Neural cell (in vitro differentiated cells): ENCODE data around the gene TXLNB. TPM values are rescaled to one million over a fixed set of nuclear protein-coding genes. Genes with fewer than 3 reads are reported as not detected.
A peak's percentile ranks its signal among the peaks of the same experiment; 100 is the strongest.
"Not testable (repeated sequence)": the region's sequence is repeated elsewhere in the genome, so short reads cannot be mapped to it uniquely, and the experiment has no call there.

Source experiments
- H2AFZ ChIP-seq: fragments of 200-600, 300-800 bp; sonication (generic), shearing (Covaris generic); 2 replicates; pipeline ENCODE4 v1.6.0; 2014; ENCODE audit warnings: low read depth, mild to moderate bottlenecking, antibody characterized with exemption, low read length, moderate library complexity
- H3F3A ChIP-seq: fragments of 200-600 bp; shearing (Covaris generic); 2 replicates; pipeline ENCODE4 v1.6.1; 2016; ENCODE audit warnings: mild to moderate bottlenecking, moderate library complexity, mixed read lengths, antibody characterized with exemption, low read length; ENCODE audit not compliant: insufficient read depth, poor library complexity, severe bottlenecking
- H3K27ac ChIP-seq: fragments of 200-600, 300-800 bp; sonication (generic), shearing (Covaris generic); 2 replicates; pipeline ENCODE4 v1.5.1; 2014; ENCODE audit warnings: mild to moderate bottlenecking, low read length, moderate library complexity
- H3K27me3 ChIP-seq: fragments of 300-800, 200-600 bp; sonication (generic), shearing (Covaris generic); 2 replicates; pipeline ENCODE4 v1.6.0; 2014; ENCODE audit warnings: mild to moderate bottlenecking, low read depth, low read length, moderate library complexity; ENCODE audit not compliant: insufficient read depth
- H3K36me3 ChIP-seq: fragments of 300-800, 200-600 bp; sonication (generic), shearing (Covaris generic); 2 replicates; pipeline ENCODE4 v1.5.1; 2014; ENCODE audit warnings: mild to moderate bottlenecking, antibody characterized with exemption, low read length, moderate library complexity; ENCODE audit not compliant: insufficient read depth
- H3K4me2 ChIP-seq: fragments of 300-800, 200-600 bp; sonication (generic), shearing (Covaris generic); 2 replicates; pipeline ENCODE4 v1.6.0; 2014; ENCODE audit warnings: mild to moderate bottlenecking, low read length
- H3K4me3 ChIP-seq: fragments of 300-800, 200-600 bp; sonication (generic), shearing (Covaris generic); 2 replicates; pipeline ENCODE4 v1.5.1; 2014; ENCODE audit warnings: mild to moderate bottlenecking, low read length, moderate library complexity
- H3K79me2 ChIP-seq: fragments of 200-600 bp; shearing (Covaris generic); replicated peaks from 2 replicates; pipeline ENCODE4 v1.6.0; 2014; ENCODE audit warnings: mild to moderate bottlenecking, low read length, moderate library complexity; ENCODE audit not compliant: insufficient read depth
- H3K9ac ChIP-seq: fragments of 300-800, 200-600 bp; sonication (generic), shearing (Covaris generic); 2 replicates; pipeline ENCODE4 v1.6.1; 2016; ENCODE audit warnings: mild to moderate bottlenecking, low read length, mixed read lengths
- H3K9me2 ChIP-seq: fragments of 200-600 bp; shearing (Covaris generic); 2 replicates; pipeline ENCODE4 v1.6.1; 2016; ENCODE audit warnings: mild to moderate bottlenecking, low read length, mixed read lengths; ENCODE audit not compliant: insufficient read depth
- H3K9me3 ChIP-seq: fragments of 200-600, 300-800 bp; sonication (generic), shearing (Covaris generic); 2 replicates; pipeline ENCODE4 v1.6.1; 2016; ENCODE audit warnings: mild to moderate bottlenecking, mixed run types, low read length, moderate library complexity, mixed read lengths
- H4K20me1 ChIP-seq: fragments of 200-600 bp; shearing (Covaris generic); 2 replicates; pipeline ENCODE4 v1.6.1; 2016; ENCODE audit warnings: mild to moderate bottlenecking, mixed run types; ENCODE audit not compliant: insufficient read depth
- CTCF ChIP-seq: fragments of 450-650 bp; IDR thresholded peaks from 2 replicates; pipeline ENCODE4 v1.5.1; 2014; ENCODE audit warnings: antibody characterized with exemption, mild to moderate bottlenecking, moderate library complexity; ENCODE audit not compliant: poor library complexity, severe bottlenecking
- EP300 ChIP-seq: fragments of 450-650 bp; conservative IDR thresholded peaks from 2 replicates; pipeline ENCODE4 v1.6.1; 2014; ENCODE audit warnings: antibody characterized with exemption, mild to moderate bottlenecking, moderate library complexity; ENCODE audit not compliant: poor library complexity, severe bottlenecking
- EZH2 ChIP-seq: fragments of 200-600, 300-800 bp; shearing (Covaris generic), sonication (generic); IDR thresholded peaks from 2 replicates; pipeline ENCODE4 v1.6.1; 2014; ENCODE audit warnings: antibody characterized with exemption, low read length, borderline replicate concordance, mild to moderate bottlenecking; ENCODE audit not compliant: insufficient read depth, poor library complexity, severe bottlenecking
- MXI1 ChIP-seq: fragments of 450-650 bp; conservative IDR thresholded peaks from 2 replicates; pipeline ENCODE4 v1.6.1; 2014; ENCODE audit warnings: antibody characterized with exemption, mild to moderate bottlenecking; ENCODE audit not compliant: poor library complexity, severe bottlenecking
- POLR2AphosphoS5 ChIP-seq: IDR thresholded peaks from 2 replicates; pipeline ENCODE4 v1.6.1; 2012
- RAD21 ChIP-seq: fragments of 450-650 bp; conservative IDR thresholded peaks from 2 replicates; pipeline ENCODE4 v1.6.1; 2014; ENCODE audit warnings: antibody characterized with exemption, mild to moderate bottlenecking, moderate library complexity
- REST ChIP-seq: IDR thresholded peaks from 2 replicates; pipeline ENCODE4 v1.6.1; 2012; ENCODE audit warnings: borderline replicate concordance
- SMC3 ChIP-seq: fragments of 450-650 bp; conservative IDR thresholded peaks from 2 replicates; pipeline ENCODE4 v1.6.1; 2014; ENCODE audit warnings: antibody characterized with exemption, mild to moderate bottlenecking, moderate library complexity; ENCODE audit not compliant: poor library complexity
- TAF1 ChIP-seq: IDR thresholded peaks from 2 replicates; pipeline ENCODE4 v1.6.1; 2012; ENCODE audit warnings: low read depth
- polyA plus RNA-seq: library from polyadenylated mRNA; depleted of rRNA; stranded (reverse); fragments of >200 nt; gene quantifications from 2 replicates; pipeline ENCODE4 v1.2.3, GENCODE V29; 2014

The TXLNB gene
- polyA plus RNA-seq, 1 donor from 2014 or later: not detected

- Histone ChIP-seq H3K4me3 (no peak overlapping the region), H2AFZ (no peak overlapping the region)
- TF ChIP-seq POLR2AphosphoS5: peak; percentile 53
- TF ChIP-seq SMC3: peak; percentile 78
- TF ChIP-seq EP300: no peak
- peak; percentile 77 for TF ChIP-seq CTCF
- peak; percentile 80 for TF ChIP-seq RAD21
Observed at GRCh38 chr6:139219271-139219729, 72.5 kb downstream of the TXLNB start.

GRCh38 chr6:139212460-139212859 is 79.3 kb downstream of the TXLNB start:
- H2AFZ ChIP-seq, H3K9ac ChIP-seq, H4K20me1 ChIP-seq, H3K27me3 ChIP-seq, H3K36me3 ChIP-seq, H3K4me2 ChIP-seq, H3K9me2 ChIP-seq, H3K4me3 ChIP-seq, H3K27ac ChIP-seq, H3F3A ChIP-seq, H3K9me3 ChIP-seq, H3K79me2 ChIP-seq: not testable (repeated sequence)

More at GRCh38 chr6:139219271-139219729, 72.5 kb downstream of the TXLNB start:
- Histone ChIP-seq H3K27ac (no peak overlapping the region), H4K20me1 (no peaks in the 10 kb centered on the region), H3K4me2 (no peak overlapping the region), H3K27me3 (no peaks in the 10 kb centered on the region), H3K9ac (no peak overlapping the region), H3F3A (no peaks in the 10 kb centered on the region), H3K9me2 (no peaks in the 10 kb centered on the region), H3K36me3 (no peaks in the 10 kb centered on the region), H3K9me3 (no peaks in the 10 kb centered on the region), H3K79me2 (no peaks in the 10 kb centered on the region)

- H3K27me3 ChIP-seq, H3K36me3 ChIP-seq, H3K4me2 ChIP-seq, H3K4me3 ChIP-seq, H3F3A ChIP-seq, H3K27ac ChIP-seq, H3K9me2 ChIP-seq, H3K9ac ChIP-seq, H3K79me2 ChIP-seq, H4K20me1 ChIP-seq, H3K9me3 ChIP-seq, H2AFZ ChIP-seq: not testable (repeated sequence)
Observed at GRCh38 chr6:139210766-139211165, 81.0 kb downstream of the TXLNB start.

GRCh38 chr6:139205843-139206242 is 86.0 kb downstream of the TXLNB start:
- peaks cover 4% of the 10 kb centered on the region for H3K9me3 ChIP-seq
- no peak overlapping the region for H3K4me2 ChIP-seq
- H2AFZ ChIP-seq: no peak overlapping the region

More at GRCh38 chr6:139205843-139206242, 86.0 kb downstream of the TXLNB start:
- Histone ChIP-seq H3F3A (no peaks in the 10 kb centered on the region), H3K9ac (no peak overlapping the region), H3K9me2 (no peaks in the 10 kb centered on the region), H3K36me3 (no peaks in the 10 kb centered on the region), H3K4me3 (no peak overlapping the region), H4K20me1 (no peaks in the 10 kb centered on the region), H3K79me2 (no peaks in the 10 kb centered on the region), H3K27ac (no peak overlapping the region), H3K27me3 (no peaks in the 10 kb centered on the region)
- no peak for TF ChIP-seq MXI1
- TF ChIP-seq POLR2AphosphoS5: no peak
- no peak for TF ChIP-seq TAF1
- no peak for TF ChIP-seq EP300
- no peak for TF ChIP-seq EZH2
- no peak for TF ChIP-seq RAD21
- TF ChIP-seq REST: no peak
- TF ChIP-seq CTCF: no peak
- TF ChIP-seq SMC3: no peak
